Epithelial cell of esophagus (primary cell): Measurements from ENCODE around the gene SHISA8.
A peak's percentile ranks its signal among the peaks of the same experiment; 100 is the strongest.

Experiments used
- DNase-seq: peaks from one replicate; pipeline ENCODE4 v3.0.0; 2010; ENCODE audit warnings: low read depth
- H3K4me3 ChIP-seq: 2 replicates; pipeline ENCODE4 v1.5.1; 2011; ENCODE audit warnings: mild to moderate bottlenecking, low read length, control low read depth
- TF ChIP-seq, protein P1 (sequence below): IDR thresholded peaks from 2 replicates; pipeline ENCODE4 v1.5.1; 2011; ENCODE audit warnings: low read depth, mild to moderate bottlenecking, low read length, control low read depth, inconsistent platforms; ENCODE audit not compliant: insufficient read depth; ENCODE audit errors: missing control alignments

The SHISA8 gene

DNA sequence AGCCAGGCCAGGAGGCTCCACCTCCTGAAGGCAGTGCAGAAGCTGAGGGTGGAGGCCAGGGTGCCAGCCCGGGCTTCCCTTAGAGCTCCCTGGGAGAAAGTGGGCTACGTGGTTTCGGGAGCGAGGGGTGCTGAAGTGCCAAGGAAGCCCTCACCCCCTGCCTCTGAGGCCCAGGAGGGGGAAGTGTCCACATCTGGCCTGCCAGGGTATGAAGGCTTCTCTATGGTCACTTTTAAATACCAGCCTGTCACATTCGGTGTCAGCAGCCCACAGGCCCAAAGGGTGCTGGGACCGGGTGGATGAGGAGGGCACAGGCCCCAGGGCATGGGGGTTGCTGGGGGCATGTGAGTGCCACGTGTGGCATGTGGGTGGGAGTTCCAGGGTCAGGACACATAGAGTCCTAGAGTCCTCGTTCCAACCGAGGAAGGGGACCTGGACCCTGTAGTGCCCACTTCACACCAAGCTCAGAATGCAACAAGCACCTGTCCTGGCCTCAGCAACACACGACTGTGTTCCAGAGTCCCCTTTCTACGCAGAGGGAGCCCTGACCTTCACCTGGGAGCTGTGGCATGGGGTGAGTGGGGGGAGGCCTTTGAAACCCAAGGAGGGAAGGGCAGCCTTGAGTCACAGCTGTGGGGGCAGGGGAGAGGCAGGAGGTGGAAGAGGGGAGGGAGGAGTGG, 1.7 kb downstream of the SHISA8 start:
- no peak overlapping the region for H3K4me3 ChIP-seq
- no peak for DNase-seq
- TF ChIP-seq, protein P1, sequence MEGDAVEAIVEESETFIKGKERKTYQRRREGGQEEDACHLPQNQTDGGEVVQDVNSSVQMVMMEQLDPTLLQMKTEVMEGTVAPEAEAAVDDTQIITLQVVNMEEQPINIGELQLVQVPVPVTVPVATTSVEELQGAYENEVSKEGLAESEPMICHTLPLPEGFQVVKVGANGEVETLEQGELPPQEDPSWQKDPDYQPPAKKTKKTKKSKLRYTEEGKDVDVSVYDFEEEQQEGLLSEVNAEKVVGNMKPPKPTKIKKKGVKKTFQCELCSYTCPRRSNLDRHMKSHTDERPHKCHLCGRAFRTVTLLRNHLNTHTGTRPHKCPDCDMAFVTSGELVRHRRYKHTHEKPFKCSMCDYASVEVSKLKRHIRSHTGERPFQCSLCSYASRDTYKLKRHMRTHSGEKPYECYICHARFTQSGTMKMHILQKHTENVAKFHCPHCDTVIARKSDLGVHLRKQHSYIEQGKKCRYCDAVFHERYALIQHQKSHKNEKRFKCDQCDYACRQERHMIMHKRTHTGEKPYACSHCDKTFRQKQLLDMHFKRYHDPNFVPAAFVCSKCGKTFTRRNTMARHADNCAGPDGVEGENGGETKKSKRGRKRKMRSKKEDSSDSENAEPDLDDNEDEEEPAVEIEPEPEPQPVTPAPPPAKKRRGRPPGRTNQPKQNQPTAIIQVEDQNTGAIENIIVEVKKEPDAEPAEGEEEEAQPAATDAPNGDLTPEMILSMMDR, result no peak

DNA sequence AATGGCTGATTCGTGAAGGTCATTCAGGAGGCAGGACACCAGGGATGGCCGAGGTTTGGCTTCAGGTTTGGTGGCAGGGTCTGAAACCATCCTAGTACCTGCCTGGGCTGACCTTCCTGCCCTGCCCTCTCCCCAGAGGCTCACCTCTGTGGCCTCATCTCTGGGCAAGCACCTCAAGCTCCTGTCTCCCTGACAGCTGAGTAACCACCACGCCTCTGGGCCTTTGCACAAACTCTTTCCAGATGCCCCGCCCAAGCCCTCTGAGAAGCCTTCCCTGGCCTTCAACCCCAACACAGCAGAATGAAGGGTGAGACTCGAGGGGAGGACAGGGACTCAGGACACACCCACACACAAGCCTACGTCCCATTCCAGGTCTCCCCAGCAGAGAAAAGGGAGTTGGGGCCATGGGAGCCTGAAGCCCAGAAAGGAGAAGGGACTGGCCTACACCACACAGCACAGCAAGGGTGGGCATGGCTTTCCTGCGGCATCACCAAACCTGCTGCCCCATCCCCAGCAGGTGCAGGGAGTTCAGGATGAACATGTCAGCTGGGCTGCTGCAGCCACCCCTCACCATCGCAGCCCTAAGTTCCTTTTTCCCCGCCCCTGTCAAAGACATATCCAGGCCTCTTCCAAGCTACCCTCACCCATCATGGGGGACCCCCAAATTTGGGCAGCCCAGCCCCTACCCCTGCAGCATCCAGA, 2.4 kb downstream of the SHISA8 start:
- TF ChIP-seq, protein P1, result no peak
- H3K4me3 ChIP-seq, result no peak overlapping the region
- no peak for DNase-seq

DNA sequence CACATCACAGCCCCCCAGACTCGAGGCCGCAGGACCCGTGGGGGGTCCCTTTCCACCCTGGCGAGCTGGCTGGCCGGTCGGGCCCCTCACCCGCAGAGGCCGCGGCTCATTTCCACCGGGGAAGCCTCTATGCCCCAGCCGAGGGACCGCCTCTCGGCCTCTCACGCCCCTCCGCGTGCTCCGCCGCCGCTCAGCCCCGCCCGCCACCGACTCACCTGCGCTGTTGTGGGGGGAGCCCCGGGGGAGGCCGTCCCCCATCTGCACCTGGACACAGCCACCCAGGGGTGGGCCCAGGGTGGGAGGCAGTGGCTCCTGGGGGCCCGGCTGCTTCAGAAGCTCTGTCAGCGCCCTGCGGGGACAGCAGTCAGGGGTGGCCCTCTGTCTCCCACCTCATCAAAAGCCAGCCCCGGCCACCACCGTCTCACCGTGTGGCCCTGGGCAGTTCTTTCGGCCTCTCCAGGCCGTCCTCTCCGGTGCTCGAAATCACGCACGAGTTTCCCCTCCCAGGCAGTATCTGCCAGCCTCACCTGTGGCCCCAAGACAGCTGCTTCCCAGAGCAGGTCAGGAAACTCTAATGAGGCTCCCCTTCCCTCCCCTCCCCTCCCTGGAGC, 3.8 kb downstream of the SHISA8 start:
- H3K4me3 ChIP-seq, result no peak overlapping the region
- DNase-seq, result no peak
- TF ChIP-seq, protein P1, result no peak

DNA sequence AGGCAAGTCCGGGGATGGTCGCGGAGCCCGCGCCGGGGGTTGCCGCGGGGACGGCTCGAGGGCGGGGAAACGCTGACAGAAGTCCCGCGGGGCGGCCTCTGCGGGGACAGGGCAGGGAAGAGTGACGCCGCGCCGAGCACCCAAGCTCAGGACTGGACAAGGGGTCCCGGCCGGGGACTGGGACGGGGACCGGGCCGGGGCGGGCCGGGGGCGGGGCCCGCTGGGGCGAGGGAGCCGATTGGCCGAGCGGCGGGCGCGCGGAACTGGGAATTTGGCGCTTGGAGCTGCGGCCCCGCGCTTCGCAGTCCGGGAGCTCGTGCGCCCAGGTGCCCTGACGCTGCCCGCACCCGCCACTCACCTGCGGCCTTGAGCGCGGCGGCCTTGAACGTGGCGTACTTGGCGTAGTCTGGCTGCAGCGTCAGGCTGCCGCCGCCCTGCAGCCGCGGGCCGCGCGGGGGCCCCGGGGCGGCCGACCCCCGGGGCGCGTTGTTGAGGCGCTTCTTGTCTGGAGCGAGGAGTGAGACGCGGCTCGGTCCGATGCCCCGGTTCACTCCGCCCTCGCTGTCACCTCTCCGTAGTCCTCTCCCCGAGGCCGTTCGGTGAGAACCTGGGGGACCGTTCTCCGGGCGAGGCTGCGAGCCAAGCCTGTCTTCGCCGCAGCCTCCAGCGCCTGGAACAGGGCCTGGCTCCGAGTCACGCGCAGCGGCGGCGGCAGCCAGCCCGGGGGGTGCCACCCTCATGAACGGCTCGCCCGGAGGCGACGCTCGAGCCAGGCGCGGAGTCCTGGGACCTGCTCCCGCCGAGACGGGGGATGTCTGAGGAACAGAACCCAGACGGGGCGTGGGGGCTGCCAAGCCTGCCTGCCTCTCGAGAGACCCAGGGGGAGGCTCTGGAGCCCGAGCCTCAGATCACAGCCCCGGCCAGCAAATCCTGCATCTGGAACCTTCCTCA, 4.5 kb downstream of the SHISA8 start:
- TF ChIP-seq, protein P1, result no peak
- no peak overlapping the region for H3K4me3 ChIP-seq
- DNase-seq, result peak; percentile 38

DNA sequence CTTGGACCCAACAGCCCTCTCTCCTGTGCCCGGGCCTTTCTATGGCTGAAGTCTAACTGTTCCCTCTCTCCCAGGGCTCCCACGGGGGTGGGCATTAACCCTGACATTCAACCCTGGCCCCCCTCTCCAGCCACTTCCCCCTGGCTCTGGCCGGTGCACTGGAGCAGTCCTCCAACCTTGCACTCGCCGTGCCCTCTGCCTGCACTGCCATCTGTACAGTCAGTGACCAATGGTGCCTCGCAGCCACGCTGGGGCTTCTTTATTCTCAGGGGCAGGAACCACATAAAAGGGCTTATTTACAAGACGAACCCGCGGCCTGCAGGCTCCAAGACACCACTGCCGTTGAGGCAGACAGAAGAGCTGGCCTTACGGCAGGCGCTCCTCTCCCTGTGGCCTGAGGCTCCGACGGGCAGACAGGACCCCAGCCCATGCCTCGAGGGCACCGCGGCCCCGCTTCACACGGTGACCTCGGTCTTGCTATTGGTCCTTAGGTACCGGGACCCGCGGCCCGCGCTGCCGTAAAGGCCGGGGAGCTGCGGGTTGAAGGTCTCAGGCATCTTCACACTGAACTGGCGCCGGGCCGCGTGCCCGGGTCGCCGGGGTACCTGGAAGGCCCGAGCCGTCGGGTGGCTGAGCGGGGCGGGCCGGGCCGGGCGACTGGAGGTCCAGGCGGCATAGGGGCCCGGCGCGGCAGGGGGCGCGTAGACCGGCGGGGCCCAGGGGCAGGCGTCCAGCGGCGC, 5.4 kb downstream of the SHISA8 start:
- TF ChIP-seq, protein P1, result no peak
- DNase-seq, result no peak
- no peak overlapping the region for H3K4me3 ChIP-seq

DNA sequence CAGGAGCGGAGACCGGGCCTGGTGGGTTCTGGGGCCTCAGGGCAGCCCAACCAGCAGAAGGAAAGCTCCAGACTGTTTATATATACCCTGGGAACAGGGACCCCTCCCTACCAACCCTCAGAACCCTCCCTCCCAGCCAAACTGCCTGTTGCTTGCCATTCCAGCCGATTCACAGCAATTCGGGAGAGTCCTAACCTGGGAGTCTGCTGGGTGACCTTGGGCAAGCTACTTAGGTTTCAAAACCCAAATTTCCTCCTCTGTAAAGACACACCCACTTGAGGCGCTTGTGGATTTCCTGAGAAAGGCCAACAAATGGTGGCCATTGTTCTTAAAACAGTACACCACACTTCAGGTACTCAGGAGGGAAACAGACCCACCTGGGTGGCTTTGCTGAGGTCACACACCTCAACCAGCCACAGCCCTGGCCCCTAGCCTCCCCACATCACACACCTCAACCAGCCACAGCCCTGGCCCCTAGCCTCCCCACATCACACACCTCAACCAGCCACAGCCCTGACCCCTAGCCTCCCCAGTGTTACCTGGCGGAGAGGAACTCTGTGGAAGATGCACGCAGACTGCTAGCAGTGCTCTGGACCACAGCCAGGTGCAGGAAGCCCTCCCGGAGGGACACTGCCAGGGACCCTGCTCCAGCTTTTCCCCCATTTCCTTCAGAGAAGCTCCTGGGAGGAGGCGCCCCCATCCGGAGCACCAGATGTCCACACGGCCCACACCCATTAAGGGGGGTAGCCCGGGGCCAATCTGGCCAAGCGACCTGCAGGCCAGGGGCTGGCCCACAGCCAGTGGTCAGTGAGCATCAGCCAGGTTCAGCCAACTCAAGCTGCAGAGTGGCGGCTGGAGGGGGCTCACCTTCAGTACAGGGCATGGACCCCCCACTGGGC, 6.2 kb downstream of the SHISA8 start:
- DNase-seq, result no peak
- TF ChIP-seq, protein P1, result no peak
- no peak overlapping the region for H3K4me3 ChIP-seq
